WTC11 (cell line): ENCODE measurements around the gene APOL6. TPM values are rescaled to one million over a fixed set of nuclear protein-coding genes. Genes with fewer than 3 reads are reported as not detected.

Experiments
- ATAC-seq: fragments of 200-7000 bp; cut with Tn5 transposase; 2 replicates; pipeline ENCODE4 v1.10.0; 2021; ENCODE audit warnings: mild to moderate bottlenecking, moderate library complexity
- CTCF ChIA-PET: fragments of 300-600 bp; sonication (Branson Sonifier 250); formaldehyde crosslinking; loops from one replicate; lab custom pipeline; 2021; ENCODE audit warnings: antibody characterized with exemption; lab: Charles Lee
- POLR2A ChIA-PET: fragments of 350-600 bp; sonication (Branson Sonifier 250); formaldehyde crosslinking; loops from one replicate; lab custom pipeline; 2021; ENCODE audit warnings: antibody characterized with exemption; lab: Charles Lee
- DNase-seq: peaks from one replicate; pipeline ENCODE4 v3.0.0; 2021; ENCODE audit warnings: low spot score
- H3K27ac Mint-ChIP-seq: 2 replicates; pipeline ENCODE4 v1.8.0; 2021; ENCODE audit warnings: mixed read lengths
- H3K27me3 Mint-ChIP-seq: 2 replicates; pipeline ENCODE4 v1.8.0; 2021; ENCODE audit warnings: low read depth, mild to moderate bottlenecking, moderate library complexity, mixed read lengths
- H3K36me3 Mint-ChIP-seq: 2 replicates; pipeline ENCODE4 v1.8.0; 2021; ENCODE audit warnings: mixed read lengths
- H3K4me1 Mint-ChIP-seq: 2 replicates; pipeline ENCODE4 v1.8.0; 2022; ENCODE audit warnings: mixed read lengths
- H3K4me3 Mint-ChIP-seq: 2 replicates; pipeline ENCODE4 v1.8.0; 2021; ENCODE audit warnings: mild to moderate bottlenecking, moderate library complexity, mixed read lengths
- H3K9me3 Mint-ChIP-seq: 2 replicates; pipeline ENCODE4 v1.8.0; 2021; ENCODE audit warnings: mixed read lengths
- ATF3 ChIP-seq: sonication (generic); formaldehyde crosslinking; conservative IDR thresholded peaks from 2 replicates; pipeline ENCODE4 v1.8.1; 2022; ENCODE audit warnings: mild to moderate bottlenecking, missing genetic modification reagents
- CBFB ChIP-seq: sonication (generic); formaldehyde crosslinking; IDR thresholded peaks from 2 replicates; pipeline ENCODE4 v1.8.1; 2022; ENCODE audit warnings: mild to moderate bottlenecking, low read depth, missing genetic modification reagents
- CREM ChIP-seq: sonication (generic); formaldehyde crosslinking; IDR thresholded peaks from 2 replicates; pipeline ENCODE4 v1.8.1; 2022; ENCODE audit warnings: mild to moderate bottlenecking, missing genetic modification reagents, moderate library complexity
- E2F1 ChIP-seq: sonication (generic); formaldehyde crosslinking; IDR thresholded peaks from 2 replicates; pipeline ENCODE4 v1.8.0; 2022; ENCODE audit warnings: mild to moderate bottlenecking, missing genetic modification reagents
- ELF4 ChIP-seq: sonication (generic); formaldehyde crosslinking; IDR thresholded peaks from 2 replicates; pipeline ENCODE4 v1.8.1; 2022; ENCODE audit warnings: low read depth, mild to moderate bottlenecking, moderate library complexity, missing genetic modification reagents
- EMX1 ChIP-seq: fragments of 250-450 bp; sonication (Bioruptor Pico); IDR thresholded peaks from 2 replicates; pipeline ENCODE4 v1.8.0; 2021; ENCODE audit warnings: mild to moderate bottlenecking
- ERG ChIP-seq: fragments of 250-450 bp; sonication (Bioruptor Pico); IDR thresholded peaks from 2 replicates; pipeline ENCODE4 v1.8.0; 2021; ENCODE audit warnings: mild to moderate bottlenecking
- ESRRA ChIP-seq: sonication (generic); formaldehyde crosslinking; IDR thresholded peaks from 2 replicates; pipeline ENCODE4 v1.8.1; 2022; ENCODE audit warnings: mild to moderate bottlenecking, missing genetic modification reagents, borderline replicate concordance
- FOXP1 ChIP-seq: sonication (generic); formaldehyde crosslinking; IDR thresholded peaks from 2 replicates; pipeline ENCODE4 v1.8.0; 2022; ENCODE audit warnings: missing genetic modification reagents, mild to moderate bottlenecking, moderate library complexity, borderline replicate concordance
- NFATC4 ChIP-seq: fragments of 250-450 bp; sonication (Bioruptor Pico); IDR thresholded peaks from 2 replicates; pipeline ENCODE4 v1.9.0; 2021; ENCODE audit warnings: mild to moderate bottlenecking
- NR1H2 ChIP-seq: sonication (generic); formaldehyde crosslinking; IDR thresholded peaks from 2 replicates; pipeline ENCODE4 v1.9.0; 2021; ENCODE audit warnings: mild to moderate bottlenecking, moderate library complexity, missing genetic modification reagents
- PRRX2 ChIP-seq: fragments of 250-450 bp; sonication (Bioruptor Pico); IDR thresholded peaks from 2 replicates; pipeline ENCODE4 v1.8.0; 2021; ENCODE audit warnings: mild to moderate bottlenecking
- SOX15 ChIP-seq: fragments of 250-450 bp; sonication (Bioruptor Pico); IDR thresholded peaks from 2 replicates; pipeline ENCODE4 v1.9.0; 2021; ENCODE audit warnings: mild to moderate bottlenecking
- TCF7 ChIP-seq: sonication (generic); formaldehyde crosslinking; IDR thresholded peaks from 2 replicates; pipeline ENCODE4 v1.8.0; 2022; ENCODE audit warnings: mild to moderate bottlenecking, low read depth, missing genetic modification reagents, moderate library complexity
- USF2 ChIP-seq: sonication (generic); formaldehyde crosslinking; IDR thresholded peaks from 2 replicates; pipeline ENCODE4 v1.8.1; 2023; ENCODE audit warnings: mild to moderate bottlenecking, missing genetic modification reagents, moderate library complexity
- ZNF423 ChIP-seq: fragments of 250-450 bp; sonication (Bioruptor Pico); IDR thresholded peaks from 2 replicates; pipeline ENCODE4 v2.1.2; 2022; ENCODE audit warnings: mild to moderate bottlenecking, moderate library complexity
- ZNF532 ChIP-seq: fragments of 250-450 bp; sonication (Bioruptor Pico); IDR thresholded peaks from 2 replicates; pipeline ENCODE4 v1.9.0; 2021; ENCODE audit warnings: mild to moderate bottlenecking, borderline replicate concordance
- total RNA-seq: library from RNA; stranded (reverse); gene quantifications from 3 replicates; pipeline ENCODE4 v1.2.3, GENCODE V29; 2021
- TF ChIP-seq, protein P1 (sequence below): sonication (generic); formaldehyde crosslinking; IDR thresholded peaks from 2 replicates; pipeline ENCODE4 v1.8.1; 2023; ENCODE audit warnings: mild to moderate bottlenecking, missing genetic modification reagents, borderline replicate concordance
- TF ChIP-seq, protein P2 (sequence below): sonication (generic); formaldehyde crosslinking; IDR thresholded peaks from 2 replicates; pipeline ENCODE4 v1.8.0; 2022; ENCODE audit warnings: mild to moderate bottlenecking, missing genetic modification reagents
- TF ChIP-seq, protein P3 (sequence below): sonication (generic); formaldehyde crosslinking; conservative IDR thresholded peaks from 2 replicates; pipeline ENCODE4 v1.8.1; 2023; ENCODE audit warnings: mild to moderate bottlenecking, low read depth, missing genetic modification reagents, moderate library complexity
- TF ChIP-seq, protein P4 (sequence below): sonication (generic); formaldehyde crosslinking; IDR thresholded peaks from 2 replicates; pipeline ENCODE4 v1.8.1; 2022; ENCODE audit warnings: mild to moderate bottlenecking, moderate library complexity, missing genetic modification reagents

APOL6 gene
- total RNA-seq, 1 experiment from 2014 or later = 0.17 TPM

DNA sequence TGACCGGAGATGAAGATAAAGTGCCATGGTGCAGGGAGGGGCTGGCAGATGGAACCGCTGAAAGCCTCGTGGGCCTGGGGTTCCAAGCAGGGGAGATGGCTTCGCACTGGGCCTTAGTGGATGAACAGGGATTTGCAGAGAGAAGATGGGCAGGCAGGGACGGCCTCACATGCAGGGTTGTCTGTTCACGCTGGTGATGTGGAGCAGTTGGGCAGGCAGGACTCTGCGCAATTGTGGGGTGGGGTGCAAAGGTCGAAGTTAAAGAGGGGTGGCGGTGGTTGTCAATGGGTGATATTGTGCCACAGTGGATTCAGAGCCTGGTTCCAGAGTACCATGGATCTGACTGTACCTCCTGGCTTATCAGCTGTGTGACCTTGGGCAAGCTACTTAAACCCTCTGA, 39.0 kb upstream of the APOL6 start (continued):
- TF ChIP-seq, protein P1, sequence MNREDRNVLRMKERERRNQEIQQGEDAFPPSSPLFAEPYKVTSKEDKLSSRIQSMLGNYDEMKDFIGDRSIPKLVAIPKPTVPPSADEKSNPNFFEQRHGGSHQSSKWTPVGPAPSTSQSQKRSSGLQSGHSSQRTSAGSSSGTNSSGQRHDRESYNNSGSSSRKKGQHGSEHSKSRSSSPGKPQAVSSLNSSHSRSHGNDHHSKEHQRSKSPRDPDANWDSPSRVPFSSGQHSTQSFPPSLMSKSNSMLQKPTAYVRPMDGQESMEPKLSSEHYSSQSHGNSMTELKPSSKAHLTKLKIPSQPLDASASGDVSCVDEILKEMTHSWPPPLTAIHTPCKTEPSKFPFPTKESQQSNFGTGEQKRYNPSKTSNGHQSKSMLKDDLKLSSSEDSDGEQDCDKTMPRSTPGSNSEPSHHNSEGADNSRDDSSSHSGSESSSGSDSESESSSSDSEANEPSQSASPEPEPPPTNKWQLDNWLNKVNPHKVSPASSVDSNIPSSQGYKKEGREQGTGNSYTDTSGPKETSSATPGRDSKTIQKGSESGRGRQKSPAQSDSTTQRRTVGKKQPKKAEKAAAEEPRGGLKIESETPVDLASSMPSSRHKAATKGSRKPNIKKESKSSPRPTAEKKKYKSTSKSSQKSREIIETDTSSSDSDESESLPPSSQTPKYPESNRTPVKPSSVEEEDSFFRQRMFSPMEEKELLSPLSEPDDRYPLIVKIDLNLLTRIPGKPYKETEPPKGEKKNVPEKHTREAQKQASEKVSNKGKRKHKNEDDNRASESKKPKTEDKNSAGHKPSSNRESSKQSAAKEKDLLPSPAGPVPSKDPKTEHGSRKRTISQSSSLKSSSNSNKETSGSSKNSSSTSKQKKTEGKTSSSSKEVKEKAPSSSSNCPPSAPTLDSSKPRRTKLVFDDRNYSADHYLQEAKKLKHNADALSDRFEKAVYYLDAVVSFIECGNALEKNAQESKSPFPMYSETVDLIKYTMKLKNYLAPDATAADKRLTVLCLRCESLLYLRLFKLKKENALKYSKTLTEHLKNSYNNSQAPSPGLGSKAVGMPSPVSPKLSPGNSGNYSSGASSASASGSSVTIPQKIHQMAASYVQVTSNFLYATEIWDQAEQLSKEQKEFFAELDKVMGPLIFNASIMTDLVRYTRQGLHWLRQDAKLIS (CRISPR knock-in tag) = no peak
- TF ChIP-seq ZNF423 (CRISPR knock-in tag) = no peak
- TF ChIP-seq, protein P2, sequence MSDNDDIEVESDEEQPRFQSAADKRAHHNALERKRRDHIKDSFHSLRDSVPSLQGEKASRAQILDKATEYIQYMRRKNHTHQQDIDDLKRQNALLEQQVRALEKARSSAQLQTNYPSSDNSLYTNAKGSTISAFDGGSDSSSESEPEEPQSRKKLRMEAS (CRISPR knock-in tag) = no peak
- TF ChIP-seq ELF4 = no peak
- TF ChIP-seq CREM (CRISPR knock-in tag) = no peak
- TF ChIP-seq, all 79 proteins: peak for 0

DNA sequence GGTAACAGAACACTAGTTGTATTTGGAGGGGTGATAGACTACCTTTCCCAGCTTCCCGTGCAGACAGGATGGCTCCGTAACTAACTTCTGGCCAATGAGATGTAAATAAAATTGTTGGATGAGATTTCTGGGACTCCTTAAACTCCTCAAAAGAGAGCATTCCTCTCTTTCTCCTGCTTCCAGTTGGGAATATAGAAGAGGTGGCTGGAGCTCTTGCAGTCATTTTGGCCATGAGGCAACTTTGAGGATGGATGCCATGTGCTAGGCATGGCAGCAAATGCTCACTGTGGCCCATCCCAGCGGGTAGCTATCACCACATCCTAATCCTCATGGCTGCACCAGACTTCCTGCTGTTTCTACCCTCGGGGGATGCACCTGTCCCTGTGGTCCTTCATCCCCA, 38.5 kb upstream of the APOL6 start:
- no peaks in the 10 kb centered on the region for H3K27me3 Mint-ChIP-seq
- DNase-seq = no peak
- no peaks in the 10 kb centered on the region for H3K9me3 Mint-ChIP-seq
- no peak for ATAC-seq
- no peak overlapping the region for H3K27ac Mint-ChIP-seq
- ChIA-PET CTCF (interaction anchor here (0.9 kb wide), 1 partner anchor 10 kb away, joined by 3 read pairs; no protein-coding TSS in a partner anchor), POLR2A (interaction anchor here (0.6 kb wide), 1 partner anchor 274 kb away, joined by 5 read pairs; no protein-coding TSS in a partner anchor)
- no peaks in the 10 kb centered on the region for H3K4me1 Mint-ChIP-seq
- no peak overlapping the region for H3K4me3 Mint-ChIP-seq
- H3K36me3 Mint-ChIP-seq = no peaks in the 10 kb centered on the region
- TF ChIP-seq NR1H2 = no peak
- no peak for TF ChIP-seq PRRX2 (CRISPR knock-in tag)
- TF ChIP-seq, protein P3, sequence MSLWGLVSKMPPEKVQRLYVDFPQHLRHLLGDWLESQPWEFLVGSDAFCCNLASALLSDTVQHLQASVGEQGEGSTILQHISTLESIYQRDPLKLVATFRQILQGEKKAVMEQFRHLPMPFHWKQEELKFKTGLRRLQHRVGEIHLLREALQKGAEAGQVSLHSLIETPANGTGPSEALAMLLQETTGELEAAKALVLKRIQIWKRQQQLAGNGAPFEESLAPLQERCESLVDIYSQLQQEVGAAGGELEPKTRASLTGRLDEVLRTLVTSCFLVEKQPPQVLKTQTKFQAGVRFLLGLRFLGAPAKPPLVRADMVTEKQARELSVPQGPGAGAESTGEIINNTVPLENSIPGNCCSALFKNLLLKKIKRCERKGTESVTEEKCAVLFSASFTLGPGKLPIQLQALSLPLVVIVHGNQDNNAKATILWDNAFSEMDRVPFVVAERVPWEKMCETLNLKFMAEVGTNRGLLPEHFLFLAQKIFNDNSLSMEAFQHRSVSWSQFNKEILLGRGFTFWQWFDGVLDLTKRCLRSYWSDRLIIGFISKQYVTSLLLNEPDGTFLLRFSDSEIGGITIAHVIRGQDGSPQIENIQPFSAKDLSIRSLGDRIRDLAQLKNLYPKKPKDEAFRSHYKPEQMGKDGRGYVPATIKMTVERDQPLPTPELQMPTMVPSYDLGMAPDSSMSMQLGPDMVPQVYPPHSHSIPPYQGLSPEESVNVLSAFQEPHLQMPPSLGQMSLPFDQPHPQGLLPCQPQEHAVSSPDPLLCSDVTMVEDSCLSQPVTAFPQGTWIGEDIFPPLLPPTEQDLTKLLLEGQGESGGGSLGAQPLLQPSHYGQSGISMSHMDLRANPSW = no peak
- no peak for TF ChIP-seq E2F1 (CRISPR knock-in tag)
- TF ChIP-seq NFATC4 = no peak
- TF ChIP-seq FOXP1 (CRISPR knock-in tag) = no peak
- no peak for TF ChIP-seq ATF3 (CRISPR knock-in tag)
- TF ChIP-seq ESRRA (CRISPR knock-in tag) = no peak
- TF ChIP-seq CBFB (CRISPR knock-in tag) = no peak
- no peak for TF ChIP-seq SOX15 (CRISPR knock-in tag)
- TF ChIP-seq EMX1 (CRISPR knock-in tag) = no peak
- TF ChIP-seq, protein P4, sequence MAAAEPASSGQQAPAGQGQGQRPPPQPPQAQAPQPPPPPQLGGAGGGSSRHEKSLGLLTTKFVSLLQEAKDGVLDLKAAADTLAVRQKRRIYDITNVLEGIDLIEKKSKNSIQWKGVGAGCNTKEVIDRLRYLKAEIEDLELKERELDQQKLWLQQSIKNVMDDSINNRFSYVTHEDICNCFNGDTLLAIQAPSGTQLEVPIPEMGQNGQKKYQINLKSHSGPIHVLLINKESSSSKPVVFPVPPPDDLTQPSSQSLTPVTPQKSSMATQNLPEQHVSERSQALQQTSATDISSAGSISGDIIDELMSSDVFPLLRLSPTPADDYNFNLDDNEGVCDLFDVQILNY (CRISPR knock-in tag) = no peak
- TF ChIP-seq ZNF532 (CRISPR knock-in tag) = no peak
- no peak for TF ChIP-seq ZNF423 (CRISPR knock-in tag)
- no peak for TF ChIP-seq ERG (CRISPR knock-in tag)
- TF ChIP-seq USF2 (CRISPR knock-in tag) = no peak
- TF ChIP-seq TCF7 (CRISPR knock-in tag) = no peak
